Measurements from ENCODE around the gene MACROH2A1.

Gene MACROH2A1

DNA sequence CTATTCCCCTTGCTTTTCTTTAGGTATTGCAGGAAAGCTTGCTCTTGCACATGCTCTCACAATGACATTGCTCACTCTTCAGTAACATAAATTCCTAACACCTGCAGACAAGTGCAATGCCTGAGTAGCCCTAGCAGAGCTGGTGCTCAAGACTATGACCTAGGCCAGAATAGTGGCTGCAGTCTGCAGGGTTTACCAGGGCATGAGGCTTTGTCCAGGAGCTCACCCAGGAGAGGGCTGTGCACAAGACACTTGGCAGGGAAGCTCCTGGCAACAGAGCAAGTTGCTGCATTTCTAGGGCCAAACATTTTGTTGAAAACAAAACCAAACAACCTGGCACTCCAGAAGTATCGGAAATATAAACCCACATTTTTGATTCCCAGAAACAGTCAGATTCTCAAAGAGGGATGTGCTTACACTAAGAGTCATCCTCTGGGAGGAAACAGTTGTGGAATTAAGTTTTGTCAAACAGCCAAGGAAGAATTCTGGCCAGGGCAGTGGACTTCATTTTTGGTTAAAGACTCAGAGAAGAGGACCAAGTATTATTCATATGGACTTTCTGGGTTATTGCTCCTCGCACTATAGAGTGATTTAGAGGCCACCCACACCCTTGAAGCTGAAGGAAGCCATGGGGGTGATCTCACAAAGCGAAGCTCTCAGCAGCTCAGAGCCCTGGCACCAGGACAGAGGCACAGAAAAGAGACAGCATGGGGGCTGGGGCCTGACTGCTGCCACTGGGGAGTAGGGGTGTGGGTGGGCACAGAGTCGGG, 44.9 kb downstream of the MACROH2A1 start:
- TF ChIP-seq, protein P1, sequence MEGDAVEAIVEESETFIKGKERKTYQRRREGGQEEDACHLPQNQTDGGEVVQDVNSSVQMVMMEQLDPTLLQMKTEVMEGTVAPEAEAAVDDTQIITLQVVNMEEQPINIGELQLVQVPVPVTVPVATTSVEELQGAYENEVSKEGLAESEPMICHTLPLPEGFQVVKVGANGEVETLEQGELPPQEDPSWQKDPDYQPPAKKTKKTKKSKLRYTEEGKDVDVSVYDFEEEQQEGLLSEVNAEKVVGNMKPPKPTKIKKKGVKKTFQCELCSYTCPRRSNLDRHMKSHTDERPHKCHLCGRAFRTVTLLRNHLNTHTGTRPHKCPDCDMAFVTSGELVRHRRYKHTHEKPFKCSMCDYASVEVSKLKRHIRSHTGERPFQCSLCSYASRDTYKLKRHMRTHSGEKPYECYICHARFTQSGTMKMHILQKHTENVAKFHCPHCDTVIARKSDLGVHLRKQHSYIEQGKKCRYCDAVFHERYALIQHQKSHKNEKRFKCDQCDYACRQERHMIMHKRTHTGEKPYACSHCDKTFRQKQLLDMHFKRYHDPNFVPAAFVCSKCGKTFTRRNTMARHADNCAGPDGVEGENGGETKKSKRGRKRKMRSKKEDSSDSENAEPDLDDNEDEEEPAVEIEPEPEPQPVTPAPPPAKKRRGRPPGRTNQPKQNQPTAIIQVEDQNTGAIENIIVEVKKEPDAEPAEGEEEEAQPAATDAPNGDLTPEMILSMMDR (IDR thresholded peaks at IDR 0.05; ENCODE audit: borderline replicate concordance, insufficient read depth, low read depth, low read length), result no peak
- H3K4me3 ChIP-seq (ENCODE audit: low read depth, low read length), result no peak overlapping the region

GRCh38 chr5:135350536-135350935, 48.5 kb downstream of the MACROH2A1 start:
- TF ChIP-seq, protein P1 (IDR thresholded peaks at IDR 0.05; ENCODE audit: borderline replicate concordance, insufficient read depth, low read depth, low read length), result no peak
- H3K4me3 ChIP-seq (ENCODE audit: low read depth, low read length), result no peak overlapping the region

GRCh38 chr5:135349886-135350285, 49.1 kb downstream of the MACROH2A1 start:
- TF ChIP-seq, protein P1 (IDR thresholded peaks at IDR 0.05; ENCODE audit: borderline replicate concordance, insufficient read depth, low read depth, low read length), result no peak
- H3K4me3 ChIP-seq (ENCODE audit: low read depth, low read length), result no peak overlapping the region

- TF ChIP-seq, protein P1 (IDR thresholded peaks at IDR 0.05; ENCODE audit: borderline replicate concordance, insufficient read depth, low read depth, low read length), result no peak
- H3K4me3 ChIP-seq (ENCODE audit: low read depth, low read length), result no peak overlapping the region
Observed at GRCh38 chr5:135349451-135349850, 49.6 kb downstream of the MACROH2A1 start.

GRCh38 chr5:135348918-135349317, 50.1 kb downstream of the MACROH2A1 start:
- TF ChIP-seq, protein P1 (IDR thresholded peaks at IDR 0.05; ENCODE audit: borderline replicate concordance, insufficient read depth, low read depth, low read length), result no peak

DNA sequence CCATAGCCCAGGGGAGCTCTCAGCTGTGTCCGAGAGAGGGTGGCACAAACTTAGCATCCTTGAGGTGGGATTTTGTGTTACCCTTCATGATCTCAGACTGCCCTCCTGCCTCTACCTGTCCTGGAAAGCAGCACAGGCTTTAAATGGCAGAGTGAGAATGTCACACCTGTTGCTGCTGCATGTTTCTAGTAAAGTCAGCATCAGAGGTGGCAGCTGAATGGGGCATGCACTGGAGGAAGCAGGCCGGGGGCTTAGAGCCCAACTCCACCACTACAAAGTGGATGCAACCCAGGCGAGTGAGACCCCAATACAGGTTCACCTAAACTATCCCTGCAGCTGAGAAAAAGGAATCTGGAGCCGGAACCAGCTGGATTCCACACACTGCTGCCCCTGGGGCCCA, 51.6 kb downstream of the MACROH2A1 start:
- TF ChIP-seq, protein P1 (IDR thresholded peaks at IDR 0.05; ENCODE audit: borderline replicate concordance, insufficient read depth, low read depth, low read length), result no peak
- H3K4me3 ChIP-seq (ENCODE audit: low read depth, low read length), result no peak overlapping the region

More at GRCh38 chr5:135348918-135349317, 50.1 kb downstream of the MACROH2A1 start:
- H3K4me3 ChIP-seq (ENCODE audit: low read depth, low read length), result no peak overlapping the region

Data from GM12875 (cell line).